Epithelial cell of prostate (primary cell): ENCODE results near the gene RAB40C.
"Not testable (repeated sequence)": the region's sequence is repeated elsewhere in the genome, so short reads cannot be mapped to it uniquely, and the experiment has no call there.

ENCODE experiments used
- DNase-seq: peaks from one replicate; pipeline ENCODE4 v3.0.0-alpha.2; 2011; ENCODE audit warnings: low read depth, low spot score
- H3K27ac ChIP-seq: fragments of 450-650 bp; 2 replicates; pipeline ENCODE4 v1.5.1; 2017; ENCODE audit warnings: mild to moderate bottlenecking

Gene RAB40C

GRCh38 chr16:586645-587590 is 2.9 kb upstream of the RAB40C start:
- peak overlapping the region; percentile 93 for H3K27ac ChIP-seq
- no peak for DNase-seq

GRCh38 chr16:588639-588888 is 1.3 kb upstream of the RAB40C start:
- DNase-seq: no peak
- peak overlapping the region; percentile 93 for H3K27ac ChIP-seq

GRCh38 chr16:588889-589657 is 793 bp upstream of the RAB40C start:
- peak overlapping the region; percentile 93 for H3K27ac ChIP-seq

GRCh38 chr16:590188-590814 is 435 bp downstream of the RAB40C start:
- peak overlapping the region; percentile 93 for H3K27ac ChIP-seq
- no peak for DNase-seq

More at GRCh38 chr16:588889-589657, 793 bp upstream of the RAB40C start:
- DNase-seq: peak; percentile 74

GRCh38 chr16:590815-591200 is 942 bp downstream of the RAB40C start:
- no peak overlapping the region for H3K27ac ChIP-seq
- DNase-seq: no peak

- no peak for DNase-seq
- H3K27ac ChIP-seq: peak overlapping the region; percentile 57
Measured at GRCh38 chr16:591231-591630, 1.4 kb downstream of the RAB40C start.

GRCh38 chr16:591892-592517 is 2.1 kb downstream of the RAB40C start:
- DNase-seq: no peak
- peak overlapping the region; percentile 57 for H3K27ac ChIP-seq

GRCh38 chr16:592518-593306 is 2.8 kb downstream of the RAB40C start:
- peak; percentile 91 for DNase-seq
- peak overlapping the region; percentile 57 for H3K27ac ChIP-seq

GRCh38 chr16:593406-593805 is 3.5 kb downstream of the RAB40C start:
- peak overlapping the region; percentile 57 for H3K27ac ChIP-seq
- DNase-seq: peak; percentile 75

- DNase-seq: no peak
Measured at GRCh38 chr16:593807-594206, 3.9 kb downstream of the RAB40C start.

GRCh38 chr16:595094-595528 is 5.2 kb downstream of the RAB40C start:
- DNase-seq: no peak
- no peak overlapping the region for H3K27ac ChIP-seq

More at GRCh38 chr16:593807-594206, 3.9 kb downstream of the RAB40C start:
- H3K27ac ChIP-seq: no peak overlapping the region

- no peak for DNase-seq
- no peak overlapping the region for H3K27ac ChIP-seq
Measured at GRCh38 chr16:595942-596735, 6.3 kb downstream of the RAB40C start.

- no peak for DNase-seq
Measured at GRCh38 chr16:596736-597060, 6.8 kb downstream of the RAB40C start.

GRCh38 chr16:597655-598054 is 7.8 kb downstream of the RAB40C start:
- not testable (repeated sequence) for DNase-seq, H3K27ac ChIP-seq

More at GRCh38 chr16:596736-597060, 6.8 kb downstream of the RAB40C start:
- H3K27ac ChIP-seq: no peak overlapping the region

- H3K27ac ChIP-seq: no peak overlapping the region
- no peak for DNase-seq
Measured at GRCh38 chr16:598823-599739, 9.2 kb downstream of the RAB40C start.

- no peak overlapping the region for H3K27ac ChIP-seq
- DNase-seq: no peak
Measured at GRCh38 chr16:600781-601180, 10.9 kb downstream of the RAB40C start.

- DNase-seq: no peak
- no peak overlapping the region for H3K27ac ChIP-seq
Measured at GRCh38 chr16:603933-604332, 14.1 kb downstream of the RAB40C start.
